ENCODE data around the gene PCNX3. TPM values are rescaled to one million over a fixed set of nuclear protein-coding genes. Genes with fewer than 3 reads are reported as not detected.

Gene PCNX3
- polyA plus RNA-seq, 1 donor from 2014 or later = 7.8 TPM

DNA sequence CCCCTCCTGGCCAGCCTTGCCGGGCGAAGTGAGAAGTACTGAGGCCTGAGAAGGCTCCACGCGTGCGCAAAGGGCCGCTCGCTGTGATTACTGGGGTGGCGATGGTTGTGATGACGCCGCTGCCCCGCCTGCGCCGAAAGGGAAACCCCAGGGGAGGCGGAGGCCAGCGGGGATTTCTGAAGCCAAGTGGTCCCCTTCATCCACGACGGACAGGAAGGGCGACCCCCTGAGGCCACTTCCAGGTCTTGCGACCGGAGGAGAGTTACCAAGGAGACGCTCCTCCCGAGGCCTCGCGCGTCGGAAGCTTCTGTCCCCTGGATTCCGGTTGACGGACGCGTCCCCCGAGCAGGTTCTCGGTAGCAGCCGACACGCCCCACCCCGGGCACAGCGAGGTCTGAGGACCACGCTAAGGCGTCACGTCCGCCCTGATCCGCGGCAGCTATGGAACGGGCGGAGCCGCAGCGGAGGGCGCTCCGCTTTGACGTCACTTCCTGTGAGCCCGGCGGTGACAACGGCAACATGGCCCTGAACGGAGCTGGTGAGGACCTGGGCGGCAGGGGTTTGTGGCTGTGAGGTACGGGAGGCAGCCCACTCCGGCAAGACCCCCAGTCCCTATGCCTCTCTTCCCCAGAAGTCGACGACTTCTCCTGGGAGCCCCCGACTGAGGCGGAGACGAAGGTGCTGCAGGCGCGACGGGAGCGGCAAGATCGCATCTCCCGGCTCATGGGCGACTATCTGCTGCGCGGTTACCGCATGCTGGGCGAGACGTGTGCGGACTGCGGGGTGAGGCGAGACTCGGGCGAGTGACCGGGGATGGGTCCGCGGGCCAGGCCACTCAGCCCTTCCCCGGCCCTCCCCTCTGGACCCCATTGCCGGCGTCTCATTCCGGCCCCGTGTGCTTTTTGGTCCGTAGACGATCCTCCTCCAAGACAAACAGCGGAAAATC is 45.3 kb upstream of the PCNX3 start, which contains the start of gene ZNRD2:
Gene ZNRD2, plus strand, starts transcription at position 505 of the 946 bp plus-strand sequence. Its CDS starts 15 bp downstream, at position 520.
- Histone ChIP-seq H3K9me3 (ENCODE audit: low read length) (no peaks in the 10 kb centered on the region), H3K27ac (ENCODE audit: low read length) (peak within 1 kb of the TSS; percentile 95), H3F3A (ENCODE audit: insufficient read depth, low read length, poor library complexity, severe bottlenecking) (peaks cover 9% of the 10 kb centered on the region), H4K20me1 (ENCODE audit: insufficient read depth) (peaks cover 15% of the 10 kb centered on the region), H3K9me2 (ENCODE audit: insufficient read depth, low read length) (no peaks in the 10 kb centered on the region), H3K79me2 (replicated peaks; ENCODE audit: insufficient read depth, low read length) (peaks cover 50% of the 10 kb centered on the region), H3K9ac (ENCODE audit: low read length) (peak within 1 kb of the TSS; percentile 91), H3K36me3 (ENCODE audit: insufficient read depth, low read length) (no peaks in the 10 kb centered on the region), H3K4me2 (ENCODE audit: low read length) (peak within 1 kb of the TSS; percentile 99), H3K27me3 (ENCODE audit: insufficient read depth, low read depth, low read length) (peaks cover 4% of the 10 kb centered on the region), H3K4me3 (ENCODE audit: low read length) (peak within 1 kb of the TSS; percentile 82), H2AFZ (ENCODE audit: low read depth, low read length) (peak within 1 kb of the TSS; percentile 41)
- peak; percentile 80 for TF ChIP-seq EP300 (conservative IDR thresholded peaks at IDR 0.05; ENCODE audit: poor library complexity, severe bottlenecking)
- TF ChIP-seq EZH2 (IDR thresholded peaks at IDR 0.05; ENCODE audit: borderline replicate concordance, insufficient read depth, low read length, poor library complexity, severe bottlenecking) = no peak
- no peak for TF ChIP-seq TAF1 (IDR thresholded peaks at IDR 0.05; ENCODE audit: low read depth)
- peak; percentile 55 for TF ChIP-seq RAD21 (conservative IDR thresholded peaks at IDR 0.05)
- TF ChIP-seq, protein P1, sequence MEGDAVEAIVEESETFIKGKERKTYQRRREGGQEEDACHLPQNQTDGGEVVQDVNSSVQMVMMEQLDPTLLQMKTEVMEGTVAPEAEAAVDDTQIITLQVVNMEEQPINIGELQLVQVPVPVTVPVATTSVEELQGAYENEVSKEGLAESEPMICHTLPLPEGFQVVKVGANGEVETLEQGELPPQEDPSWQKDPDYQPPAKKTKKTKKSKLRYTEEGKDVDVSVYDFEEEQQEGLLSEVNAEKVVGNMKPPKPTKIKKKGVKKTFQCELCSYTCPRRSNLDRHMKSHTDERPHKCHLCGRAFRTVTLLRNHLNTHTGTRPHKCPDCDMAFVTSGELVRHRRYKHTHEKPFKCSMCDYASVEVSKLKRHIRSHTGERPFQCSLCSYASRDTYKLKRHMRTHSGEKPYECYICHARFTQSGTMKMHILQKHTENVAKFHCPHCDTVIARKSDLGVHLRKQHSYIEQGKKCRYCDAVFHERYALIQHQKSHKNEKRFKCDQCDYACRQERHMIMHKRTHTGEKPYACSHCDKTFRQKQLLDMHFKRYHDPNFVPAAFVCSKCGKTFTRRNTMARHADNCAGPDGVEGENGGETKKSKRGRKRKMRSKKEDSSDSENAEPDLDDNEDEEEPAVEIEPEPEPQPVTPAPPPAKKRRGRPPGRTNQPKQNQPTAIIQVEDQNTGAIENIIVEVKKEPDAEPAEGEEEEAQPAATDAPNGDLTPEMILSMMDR (IDR thresholded peaks at IDR 0.05; ENCODE audit: poor library complexity, severe bottlenecking) = peak; percentile 90
- TF ChIP-seq POLR2AphosphoS5 (IDR thresholded peaks at IDR 0.05) = peak; percentile 95
- TF ChIP-seq MXI1 (conservative IDR thresholded peaks at IDR 0.05; ENCODE audit: poor library complexity, severe bottlenecking) = peak; percentile 96
- TF ChIP-seq, protein P2, sequence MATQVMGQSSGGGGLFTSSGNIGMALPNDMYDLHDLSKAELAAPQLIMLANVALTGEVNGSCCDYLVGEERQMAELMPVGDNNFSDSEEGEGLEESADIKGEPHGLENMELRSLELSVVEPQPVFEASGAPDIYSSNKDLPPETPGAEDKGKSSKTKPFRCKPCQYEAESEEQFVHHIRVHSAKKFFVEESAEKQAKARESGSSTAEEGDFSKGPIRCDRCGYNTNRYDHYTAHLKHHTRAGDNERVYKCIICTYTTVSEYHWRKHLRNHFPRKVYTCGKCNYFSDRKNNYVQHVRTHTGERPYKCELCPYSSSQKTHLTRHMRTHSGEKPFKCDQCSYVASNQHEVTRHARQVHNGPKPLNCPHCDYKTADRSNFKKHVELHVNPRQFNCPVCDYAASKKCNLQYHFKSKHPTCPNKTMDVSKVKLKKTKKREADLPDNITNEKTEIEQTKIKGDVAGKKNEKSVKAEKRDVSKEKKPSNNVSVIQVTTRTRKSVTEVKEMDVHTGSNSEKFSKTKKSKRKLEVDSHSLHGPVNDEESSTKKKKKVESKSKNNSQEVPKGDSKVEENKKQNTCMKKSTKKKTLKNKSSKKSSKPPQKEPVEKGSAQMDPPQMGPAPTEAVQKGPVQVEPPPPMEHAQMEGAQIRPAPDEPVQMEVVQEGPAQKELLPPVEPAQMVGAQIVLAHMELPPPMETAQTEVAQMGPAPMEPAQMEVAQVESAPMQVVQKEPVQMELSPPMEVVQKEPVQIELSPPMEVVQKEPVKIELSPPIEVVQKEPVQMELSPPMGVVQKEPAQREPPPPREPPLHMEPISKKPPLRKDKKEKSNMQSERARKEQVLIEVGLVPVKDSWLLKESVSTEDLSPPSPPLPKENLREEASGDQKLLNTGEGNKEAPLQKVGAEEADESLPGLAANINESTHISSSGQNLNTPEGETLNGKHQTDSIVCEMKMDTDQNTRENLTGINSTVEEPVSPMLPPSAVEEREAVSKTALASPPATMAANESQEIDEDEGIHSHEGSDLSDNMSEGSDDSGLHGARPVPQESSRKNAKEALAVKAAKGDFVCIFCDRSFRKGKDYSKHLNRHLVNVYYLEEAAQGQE (IDR thresholded peaks at IDR 0.05; ENCODE audit: borderline replicate concordance) = peak; percentile 34
- peak; percentile 67 for TF ChIP-seq SMC3 (conservative IDR thresholded peaks at IDR 0.05; ENCODE audit: poor library complexity)

DNA sequence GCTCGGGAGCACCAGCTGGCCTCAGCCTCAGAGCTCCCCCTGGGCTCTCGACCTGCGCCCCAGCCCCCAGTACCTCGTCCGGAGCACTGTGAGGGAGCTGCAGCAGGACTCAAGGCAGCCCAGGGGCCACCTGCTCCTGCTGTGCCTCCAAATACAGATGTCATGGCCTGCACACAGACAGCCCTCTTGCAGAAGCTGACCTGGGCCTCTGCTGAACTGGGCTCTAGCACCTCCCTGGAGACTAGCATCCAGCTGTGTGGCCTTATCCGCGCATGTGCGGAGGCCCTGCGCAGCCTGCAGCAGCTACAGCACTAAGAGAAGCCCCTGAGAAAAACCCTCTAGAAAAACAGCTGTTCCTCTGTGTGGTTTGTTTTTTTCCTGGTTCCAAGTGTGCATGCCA is 44.2 kb upstream of the PCNX3 start:
- Histone ChIP-seq H3K9ac (ENCODE audit: low read length) (peak overlapping the region; percentile 91), H4K20me1 (ENCODE audit: insufficient read depth) (peaks cover 15% of the 10 kb centered on the region), H3K9me3 (ENCODE audit: low read length) (no peaks in the 10 kb centered on the region), H3K27ac (ENCODE audit: low read length) (peak overlapping the region; percentile 73), H2AFZ (ENCODE audit: low read depth, low read length) (no peak overlapping the region), H3F3A (ENCODE audit: insufficient read depth, low read length, poor library complexity, severe bottlenecking) (peaks cover 9% of the 10 kb centered on the region), H3K4me3 (ENCODE audit: low read length) (peak overlapping the region; percentile 82), H3K79me2 (replicated peaks; ENCODE audit: insufficient read depth, low read length) (peaks cover 54% of the 10 kb centered on the region), H3K27me3 (ENCODE audit: insufficient read depth, low read depth, low read length) (peaks cover 7% of the 10 kb centered on the region), H3K36me3 (ENCODE audit: insufficient read depth, low read length) (no peaks in the 10 kb centered on the region), H3K4me2 (ENCODE audit: low read length) (peak overlapping the region; percentile 96), H3K9me2 (ENCODE audit: insufficient read depth, low read length) (no peaks in the 10 kb centered on the region)
- TF ChIP-seq EP300 (conservative IDR thresholded peaks at IDR 0.05; ENCODE audit: poor library complexity, severe bottlenecking) (no peak), TAF1 (IDR thresholded peaks at IDR 0.05; ENCODE audit: low read depth) (no peak), RAD21 (conservative IDR thresholded peaks at IDR 0.05) (no peak), POLR2AphosphoS5 (IDR thresholded peaks at IDR 0.05) (no peak), MXI1 (conservative IDR thresholded peaks at IDR 0.05; ENCODE audit: poor library complexity, severe bottlenecking) (no peak), SMC3 (conservative IDR thresholded peaks at IDR 0.05; ENCODE audit: poor library complexity) (no peak), EZH2 (IDR thresholded peaks at IDR 0.05; ENCODE audit: borderline replicate concordance, insufficient read depth, low read length, poor library complexity, severe bottlenecking) (no peak)
- TF ChIP-seq, protein P1 (IDR thresholded peaks at IDR 0.05; ENCODE audit: poor library complexity, severe bottlenecking) = no peak
